Brain microvascular endothelial cell (primary cell): ENCODE data around the gene GRID1.

Source experiments
- DNase-seq: peaks from one replicate; pipeline ENCODE4 v3.0.0-alpha.2; 2020
- H3K27ac ChIP-seq: fragments of 250-450 bp; sonication (Bioruptor Pico); 2 replicates; pipeline ENCODE4 v1.5.1; 2020; ENCODE audit warnings: mild to moderate bottlenecking, moderate library complexity
- H3K27me3 ChIP-seq: fragments of 250-450 bp; sonication (Bioruptor Pico); replicated peaks from 2 replicates; pipeline ENCODE4 v1.5.1; 2020; ENCODE audit warnings: mild to moderate bottlenecking
- H3K36me3 ChIP-seq: fragments of 250-450 bp; sonication (Bioruptor Pico); replicated peaks from 2 replicates; pipeline ENCODE4 v1.5.1; 2020; ENCODE audit warnings: mild to moderate bottlenecking
- H3K4me3 ChIP-seq: 2 replicates; pipeline ENCODE4 v1.5.1; 2011; ENCODE audit warnings: low read depth, mild to moderate bottlenecking, control low read depth, low read length, moderate library complexity
- CTCF ChIP-seq: IDR thresholded peaks from 2 replicates; pipeline ENCODE4 v1.5.1; 2011; ENCODE audit warnings: low read depth, mild to moderate bottlenecking, moderate library complexity, low read length, control low read depth, inconsistent platforms; ENCODE audit errors: missing control alignments
- in situ Hi-C: cut with HindIII; loops from 2 replicates; pipeline ENCODE4 v1.10.0; 2017; ENCODE audit warnings: low sequenced_read_pairs, low pct_ligation_motif_present

GRID1 gene

GRCh38 chr10:85832988-85833387 is 533.6 kb downstream of the GRID1 start:
- no peak for DNase-seq
- Histone ChIP-seq H3K4me3 (no peak overlapping the region), H3K27me3 (no peaks in the 10 kb centered on the region), H3K36me3 (no peaks in the 10 kb centered on the region), H3K27ac (no peak overlapping the region)
- no peak for TF ChIP-seq CTCF
- in situ Hi-C loops = no loop called here

- DNase-seq = no peak
- Histone ChIP-seq H3K4me3 (no peak overlapping the region), H3K27me3 (no peaks in the 10 kb centered on the region), H3K27ac (no peak overlapping the region), H3K36me3 (no peaks in the 10 kb centered on the region)
- in situ Hi-C loops = no loop called here
- no peak for TF ChIP-seq CTCF
Measured at GRCh38 chr10:85831422-85831821, 535.2 kb downstream of the GRID1 start.

- TF ChIP-seq CTCF = no peak
- in situ Hi-C loops = no loop called here
- H3K27me3 ChIP-seq = no peaks in the 10 kb centered on the region
- H3K27ac ChIP-seq = no peak overlapping the region
- no peaks in the 10 kb centered on the region for H3K36me3 ChIP-seq
- DNase-seq = no peak
- no peak overlapping the region for H3K4me3 ChIP-seq
Measured at GRCh38 chr10:85826377-85826776, 540.2 kb downstream of the GRID1 start.

GRCh38 chr10:85811405-85811804 is 555.2 kb downstream of the GRID1 start:
- TF ChIP-seq CTCF = no peak
- no peak overlapping the region for H3K4me3 ChIP-seq
- H3K27ac ChIP-seq = no peak overlapping the region
- no peaks in the 10 kb centered on the region for H3K36me3 ChIP-seq
- no peaks in the 10 kb centered on the region for H3K27me3 ChIP-seq
- in situ Hi-C loops = no loop called here
- DNase-seq = no peak

GRCh38 chr10:85810674-85811073 is 555.9 kb downstream of the GRID1 start:
- TF ChIP-seq CTCF = no peak
- H3K27me3 ChIP-seq = no peaks in the 10 kb centered on the region
- in situ Hi-C loops = no loop called here
- DNase-seq = no peak
- H3K27ac ChIP-seq = no peak overlapping the region
- H3K36me3 ChIP-seq = no peaks in the 10 kb centered on the region
- no peak overlapping the region for H3K4me3 ChIP-seq

- H3K27me3 ChIP-seq = no peaks in the 10 kb centered on the region
- no peak for TF ChIP-seq CTCF
- H3K4me3 ChIP-seq = no peak overlapping the region
- no peak for DNase-seq
- no peaks in the 10 kb centered on the region for H3K36me3 ChIP-seq
- in situ Hi-C loops = no loop called here
- H3K27ac ChIP-seq = no peak overlapping the region
Measured at GRCh38 chr10:85795460-85795859, 571.1 kb downstream of the GRID1 start.
